Osteoblast (primary cell): ENCODE data around the gene TUNAR. TPM values are rescaled to one million over a fixed set of nuclear protein-coding genes. Genes with fewer than 3 reads are reported as not detected.

Experiments used
- DNase-seq: peaks from one replicate; pipeline ENCODE4 v3.0.0; 2011; ENCODE audit warnings: low spot score, mixed read lengths; ENCODE audit not compliant: insufficient read length; ENCODE audit errors: missing footprints
- H2AFZ ChIP-seq: 2 replicates; pipeline ENCODE4 v1.6.0; 2011; ENCODE audit warnings: mild to moderate bottlenecking, low read length
- H3K27ac ChIP-seq: 2 replicates; pipeline ENCODE4 v1.5.1; 2011; ENCODE audit warnings: mild to moderate bottlenecking, low read depth, low read length, moderate library complexity
- H3K27me3 ChIP-seq: 2 replicates; pipeline ENCODE4 v1.6.0; 2012; ENCODE audit warnings: mild to moderate bottlenecking, control low read depth, inconsistent platforms, low read length, moderate library complexity; ENCODE audit not compliant: insufficient read depth
- H3K36me3 ChIP-seq: 2 replicates; pipeline ENCODE4 v1.5.1; 2011; ENCODE audit warnings: mild to moderate bottlenecking, low read length, control low read depth, moderate library complexity; ENCODE audit not compliant: insufficient read depth
- H3K4me1 ChIP-seq: 2 replicates; pipeline ENCODE4 v1.5.1; 2011; ENCODE audit warnings: mild to moderate bottlenecking, low read length, control low read depth, moderate library complexity; ENCODE audit not compliant: insufficient read depth
- H3K4me2 ChIP-seq: 2 replicates; pipeline ENCODE4 v1.6.0; 2011; ENCODE audit warnings: mild to moderate bottlenecking, low read length; ENCODE audit not compliant: insufficient read depth
- H3K4me3 ChIP-seq: fragments of 200-600 bp; sonication (generic); 3 replicates; pipeline ENCODE4 v1.5.1; 2012; ENCODE audit warnings: mild to moderate bottlenecking, low read length, inconsistent platforms; ENCODE audit not compliant: insufficient read depth
- H3K79me2 ChIP-seq: 2 replicates; pipeline ENCODE4 v1.6.0; 2012; ENCODE audit warnings: mild to moderate bottlenecking, low read length, control low read depth, inconsistent platforms; ENCODE audit not compliant: insufficient read depth
- H3K9me3 ChIP-seq: 2 replicates; pipeline ENCODE4 v1.5.1; 2011; ENCODE audit warnings: low read depth, low read length, control low read depth
- H4K20me1 ChIP-seq: 2 replicates; pipeline ENCODE4 v1.6.0; 2012; ENCODE audit warnings: mild to moderate bottlenecking, low read length, control low read depth; ENCODE audit not compliant: insufficient read depth
- total RNA-seq: library from RNA; depleted of rRNA; stranded (reverse); fragments of >200 nt; gene quantifications from 2 replicates; pipeline ENCODE4 v1.2.3, GENCODE V29; 2012
- TF ChIP-seq, protein P1 (sequence below): IDR thresholded peaks from 2 replicates; pipeline ENCODE4 v1.5.1; 2011; ENCODE audit warnings: mild to moderate bottlenecking, low read depth, low read length, moderate library complexity; ENCODE audit errors: extremely low read depth

The TUNAR gene
- total RNA-seq, 1 donor: not detected

DNA sequence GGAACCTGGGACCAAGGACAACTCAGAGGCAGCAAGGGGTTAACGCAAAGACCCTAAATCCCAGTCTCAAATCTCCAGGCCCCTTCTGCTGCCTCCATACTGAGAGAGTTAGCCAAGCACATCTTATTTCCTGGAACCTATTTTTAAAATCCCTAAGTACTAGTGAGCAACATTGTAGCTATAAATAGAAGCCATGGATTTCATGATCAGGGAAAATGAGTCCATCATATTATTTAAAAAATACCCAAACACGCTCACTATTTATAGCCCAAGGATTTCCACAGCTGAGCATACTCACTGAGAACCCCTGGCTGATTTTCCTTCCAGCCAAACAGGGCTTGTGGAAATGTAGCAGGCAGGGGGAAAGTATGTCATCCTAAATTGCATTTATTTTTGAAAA lies 19.4 kb upstream of the TUNAR start:
- Histone ChIP-seq H4K20me1 (no peaks in the 10 kb centered on the region), H3K4me1 (no peaks in the 10 kb centered on the region), H3K79me2 (no peaks in the 10 kb centered on the region), H3K27ac (no peak overlapping the region), H2AFZ (no peak overlapping the region), H3K9me3 (no peaks in the 10 kb centered on the region), H3K4me3 (no peak overlapping the region), H3K27me3 (no peaks in the 10 kb centered on the region), H3K4me2 (no peak overlapping the region), H3K36me3 (no peaks in the 10 kb centered on the region)
- DNase-seq: no peak
- TF ChIP-seq, protein P1, sequence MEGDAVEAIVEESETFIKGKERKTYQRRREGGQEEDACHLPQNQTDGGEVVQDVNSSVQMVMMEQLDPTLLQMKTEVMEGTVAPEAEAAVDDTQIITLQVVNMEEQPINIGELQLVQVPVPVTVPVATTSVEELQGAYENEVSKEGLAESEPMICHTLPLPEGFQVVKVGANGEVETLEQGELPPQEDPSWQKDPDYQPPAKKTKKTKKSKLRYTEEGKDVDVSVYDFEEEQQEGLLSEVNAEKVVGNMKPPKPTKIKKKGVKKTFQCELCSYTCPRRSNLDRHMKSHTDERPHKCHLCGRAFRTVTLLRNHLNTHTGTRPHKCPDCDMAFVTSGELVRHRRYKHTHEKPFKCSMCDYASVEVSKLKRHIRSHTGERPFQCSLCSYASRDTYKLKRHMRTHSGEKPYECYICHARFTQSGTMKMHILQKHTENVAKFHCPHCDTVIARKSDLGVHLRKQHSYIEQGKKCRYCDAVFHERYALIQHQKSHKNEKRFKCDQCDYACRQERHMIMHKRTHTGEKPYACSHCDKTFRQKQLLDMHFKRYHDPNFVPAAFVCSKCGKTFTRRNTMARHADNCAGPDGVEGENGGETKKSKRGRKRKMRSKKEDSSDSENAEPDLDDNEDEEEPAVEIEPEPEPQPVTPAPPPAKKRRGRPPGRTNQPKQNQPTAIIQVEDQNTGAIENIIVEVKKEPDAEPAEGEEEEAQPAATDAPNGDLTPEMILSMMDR: no peak

DNA sequence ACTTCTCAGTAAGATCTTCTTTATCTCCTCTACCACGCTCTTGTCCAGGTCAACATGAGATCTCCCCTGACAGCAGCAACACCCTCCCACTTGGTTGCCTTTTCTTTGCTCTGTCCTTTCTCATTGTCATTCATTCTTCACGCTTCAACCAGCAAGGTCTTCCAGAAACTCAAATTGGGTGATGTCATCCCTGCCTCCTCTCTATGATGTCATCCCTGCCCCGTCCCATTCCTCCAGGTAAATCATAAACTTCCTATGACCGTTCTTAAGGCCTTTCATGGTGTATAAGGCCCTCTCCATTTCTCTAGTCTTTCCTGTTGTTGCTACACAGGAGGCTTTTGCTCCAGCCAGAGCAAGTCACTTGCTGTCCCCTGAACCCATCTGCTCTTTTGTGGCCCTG lies 17.7 kb upstream of the TUNAR start:
- no peaks in the 10 kb centered on the region for H3K4me1 ChIP-seq
- H4K20me1 ChIP-seq: no peaks in the 10 kb centered on the region
- no peak overlapping the region for H2AFZ ChIP-seq
- no peaks in the 10 kb centered on the region for H3K27me3 ChIP-seq
- no peak for DNase-seq
- no peaks in the 10 kb centered on the region for H3K79me2 ChIP-seq
- no peak overlapping the region for H3K4me2 ChIP-seq
- TF ChIP-seq, protein P1: no peak
- no peak overlapping the region for H3K27ac ChIP-seq
- H3K36me3 ChIP-seq: no peaks in the 10 kb centered on the region
- H3K9me3 ChIP-seq: no peaks in the 10 kb centered on the region
- H3K4me3 ChIP-seq: no peak overlapping the region

DNA sequence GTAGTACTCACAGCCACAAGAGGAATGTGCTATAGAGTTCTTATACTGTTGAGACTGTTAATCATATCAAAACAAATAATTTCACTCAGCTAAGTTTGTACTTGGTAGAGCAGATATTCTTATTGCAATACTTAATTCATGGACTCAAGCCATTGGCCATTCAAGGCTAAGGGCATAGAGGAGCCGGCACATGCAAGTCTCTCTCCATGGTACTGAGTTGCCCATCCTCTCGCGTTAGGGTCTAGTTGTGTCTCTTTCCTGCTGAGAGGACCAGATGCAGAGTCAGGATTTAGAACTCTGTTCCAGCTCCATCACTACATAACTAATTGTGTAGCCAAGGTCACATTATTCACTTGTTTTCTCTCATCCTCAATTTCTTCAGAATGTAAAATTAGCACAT lies 14.4 kb upstream of the TUNAR start:
- Histone ChIP-seq H3K4me2 (no peak overlapping the region), H4K20me1 (no peaks in the 10 kb centered on the region), H3K4me3 (no peak overlapping the region), H3K9me3 (no peaks in the 10 kb centered on the region), H3K36me3 (no peaks in the 10 kb centered on the region), H3K27me3 (no peaks in the 10 kb centered on the region), H3K79me2 (no peaks in the 10 kb centered on the region), H2AFZ (no peak overlapping the region), H3K27ac (no peak overlapping the region), H3K4me1 (no peaks in the 10 kb centered on the region)
- TF ChIP-seq, protein P1: no peak
- no peak for DNase-seq

DNA sequence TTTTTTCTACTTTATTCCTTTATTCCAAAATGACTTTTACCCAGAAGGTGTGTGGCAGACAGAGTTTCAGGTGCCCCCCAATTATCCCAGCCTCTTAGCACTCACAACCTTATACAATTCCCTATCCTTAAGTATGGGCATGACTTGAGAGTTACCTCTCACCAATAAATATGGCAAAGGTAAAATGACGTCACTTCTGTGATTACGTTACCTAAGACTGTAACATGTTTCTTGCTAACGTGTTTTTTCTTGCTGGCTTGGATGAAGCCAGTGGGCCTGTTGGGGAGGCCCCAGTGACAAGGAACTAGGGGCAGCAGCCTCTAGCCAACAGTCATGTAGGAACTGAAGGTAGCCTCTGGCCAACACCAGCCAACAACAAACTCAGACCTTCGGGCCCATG lies 13.3 kb upstream of the TUNAR start:
- Histone ChIP-seq H3K4me3 (no peak overlapping the region), H3K4me1 (no peaks in the 10 kb centered on the region), H3K36me3 (no peaks in the 10 kb centered on the region), H3K27ac (no peak overlapping the region), H2AFZ (no peak overlapping the region), H3K9me3 (no peaks in the 10 kb centered on the region), H4K20me1 (no peaks in the 10 kb centered on the region), H3K27me3 (no peaks in the 10 kb centered on the region), H3K79me2 (no peaks in the 10 kb centered on the region), H3K4me2 (no peak overlapping the region)
- DNase-seq: no peak
- TF ChIP-seq, protein P1: no peak
